ENCODE measurements around the gene VPS18. TPM values are rescaled to one million over a fixed set of nuclear protein-coding genes. Genes with fewer than 3 reads are reported as not detected.
"Not testable (repeated sequence)": the region's sequence is repeated elsewhere in the genome, so short reads cannot be mapped to it uniquely, and the experiment has no call there.

VPS18 gene
- total and polyA plus RNA-seq, 2 donors (not counting 1 experiment from before 2014, with no cell fraction given): 15.5 to 36.7 TPM

DNA sequence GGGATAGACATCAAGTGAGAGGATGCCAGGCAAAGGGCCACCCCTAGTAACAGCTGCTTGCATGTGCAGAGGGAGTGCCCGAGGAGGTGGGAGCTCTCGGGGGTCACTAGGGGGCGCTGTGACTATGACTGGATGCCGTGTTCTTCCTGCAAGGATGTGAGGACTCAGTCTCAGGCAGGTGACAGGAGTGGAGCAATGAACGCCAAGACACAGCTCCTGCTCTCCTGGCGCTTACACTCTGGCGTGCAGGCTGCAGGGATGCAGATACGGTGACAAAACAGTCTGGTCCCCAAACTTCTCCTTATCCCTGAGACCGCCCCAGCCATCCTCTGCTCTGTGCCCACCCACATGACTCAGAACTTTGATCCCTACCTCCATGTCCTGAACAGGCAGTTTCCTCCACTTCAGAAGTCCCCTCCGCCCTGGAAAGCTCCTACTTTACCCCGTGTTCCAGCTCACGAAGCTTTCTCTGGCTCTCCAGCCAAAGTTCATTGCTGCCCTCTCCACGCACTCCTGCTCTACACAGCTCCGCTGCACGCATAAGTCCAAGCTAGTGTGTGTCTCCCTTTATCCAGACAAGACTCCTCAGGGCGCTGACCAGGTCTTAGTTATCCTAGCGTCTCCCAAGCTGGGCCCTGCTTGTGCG is 34.9 kb upstream of the VPS18 start:
- Histone ChIP-seq H4K20me1 (ENCODE audit: control insufficient read depth, extremely low read depth, insufficient read depth, low read length) (no peaks in the 10 kb centered on the region), H3K27ac (ENCODE audit: insufficient read depth, low read length) (no peak overlapping the region), H3K4me2 (ENCODE audit: extremely low read depth, insufficient read depth, low read length) (no peak overlapping the region), H3K9me3 (ENCODE audit: control insufficient read depth, insufficient read depth, low read depth, low read length) (no peaks in the 10 kb centered on the region), H3K79me2 (ENCODE audit: control insufficient read depth, insufficient read depth, low read length) (no peaks in the 10 kb centered on the region), H3K4me3 (replicated peaks in 1 of 4; ENCODE audit: control extremely low read depth in 1 of 4, insufficient read depth in 1 of 4, low read depth in 3 of 4, low read length in 4 of 4) (no peak overlapping the region), H3K9ac (ENCODE audit: insufficient read depth, low read length) (no peak overlapping the region), H2AFZ (ENCODE audit: low read length) (no peak overlapping the region), H3K27me3 (ENCODE audit: control insufficient read depth, insufficient read depth, low read length) (no peaks in the 10 kb centered on the region), H3K36me3 (ENCODE audit: control insufficient read depth, insufficient read depth, low read length) (no peaks in the 10 kb centered on the region), H3K4me1 (ENCODE audit: control insufficient read depth, extremely low read depth, insufficient read depth, low read length) (no peaks in the 10 kb centered on the region)
- no peak for TF ChIP-seq EZH2 (IDR thresholded peaks at IDR 0.05; ENCODE audit: low read length, missing control alignments)
- TF ChIP-seq, protein P1, sequence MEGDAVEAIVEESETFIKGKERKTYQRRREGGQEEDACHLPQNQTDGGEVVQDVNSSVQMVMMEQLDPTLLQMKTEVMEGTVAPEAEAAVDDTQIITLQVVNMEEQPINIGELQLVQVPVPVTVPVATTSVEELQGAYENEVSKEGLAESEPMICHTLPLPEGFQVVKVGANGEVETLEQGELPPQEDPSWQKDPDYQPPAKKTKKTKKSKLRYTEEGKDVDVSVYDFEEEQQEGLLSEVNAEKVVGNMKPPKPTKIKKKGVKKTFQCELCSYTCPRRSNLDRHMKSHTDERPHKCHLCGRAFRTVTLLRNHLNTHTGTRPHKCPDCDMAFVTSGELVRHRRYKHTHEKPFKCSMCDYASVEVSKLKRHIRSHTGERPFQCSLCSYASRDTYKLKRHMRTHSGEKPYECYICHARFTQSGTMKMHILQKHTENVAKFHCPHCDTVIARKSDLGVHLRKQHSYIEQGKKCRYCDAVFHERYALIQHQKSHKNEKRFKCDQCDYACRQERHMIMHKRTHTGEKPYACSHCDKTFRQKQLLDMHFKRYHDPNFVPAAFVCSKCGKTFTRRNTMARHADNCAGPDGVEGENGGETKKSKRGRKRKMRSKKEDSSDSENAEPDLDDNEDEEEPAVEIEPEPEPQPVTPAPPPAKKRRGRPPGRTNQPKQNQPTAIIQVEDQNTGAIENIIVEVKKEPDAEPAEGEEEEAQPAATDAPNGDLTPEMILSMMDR (conservative IDR thresholded peaks at IDR 0.05 in 1 of 2, IDR thresholded peaks at IDR 0.05 in 1 of 2; ENCODE audit: low read depth in 1 of 2, low read length in 2 of 2): peak; percentile 59 to 86
- DNase-seq (ENCODE audit: low read depth in 2 of 2): peak; percentile 62 to 73

DNA sequence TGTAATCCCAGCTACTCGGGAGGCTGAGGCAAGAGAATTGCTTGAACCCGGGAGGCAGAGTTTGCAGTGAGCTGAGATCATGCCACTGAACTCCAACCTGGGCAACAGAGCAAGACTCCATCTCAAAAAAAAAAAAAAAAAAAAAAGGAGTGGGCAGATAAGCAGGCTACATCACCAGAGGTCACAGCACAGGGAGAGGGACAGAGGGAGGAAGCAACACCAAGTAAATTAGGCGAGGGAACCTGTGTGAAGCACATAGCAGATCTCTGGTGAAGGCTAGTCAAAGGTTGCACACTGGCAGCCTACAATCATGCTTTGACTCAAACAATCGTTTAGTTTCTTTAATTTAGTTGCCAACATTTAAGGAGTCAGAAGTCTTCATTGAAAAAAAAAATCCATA is 33.1 kb upstream of the VPS18 start:
- H3K27me3 ChIP-seq (ENCODE audit: control insufficient read depth, insufficient read depth, low read length); H3K4me1 ChIP-seq (ENCODE audit: control insufficient read depth, extremely low read depth, insufficient read depth, low read length); H3K4me2 ChIP-seq (ENCODE audit: extremely low read depth, insufficient read depth, low read length); H3K79me2 ChIP-seq (ENCODE audit: control insufficient read depth, insufficient read depth, low read length); H2AFZ ChIP-seq (ENCODE audit: low read length); H3K27ac ChIP-seq (ENCODE audit: insufficient read depth, low read length); H3K4me3 ChIP-seq (replicated peaks in 1 of 4; ENCODE audit: control extremely low read depth in 1 of 4, insufficient read depth in 1 of 4, low read depth in 3 of 4, low read length in 4 of 4); DNase-seq (ENCODE audit: low read depth in 2 of 2); H3K36me3 ChIP-seq (ENCODE audit: control insufficient read depth, insufficient read depth, low read length); H3K9ac ChIP-seq (ENCODE audit: insufficient read depth, low read length); H3K9me3 ChIP-seq (ENCODE audit: control insufficient read depth, insufficient read depth, low read depth, low read length); H4K20me1 ChIP-seq (ENCODE audit: control insufficient read depth, extremely low read depth, insufficient read depth, low read length): not testable (repeated sequence)

DNA sequence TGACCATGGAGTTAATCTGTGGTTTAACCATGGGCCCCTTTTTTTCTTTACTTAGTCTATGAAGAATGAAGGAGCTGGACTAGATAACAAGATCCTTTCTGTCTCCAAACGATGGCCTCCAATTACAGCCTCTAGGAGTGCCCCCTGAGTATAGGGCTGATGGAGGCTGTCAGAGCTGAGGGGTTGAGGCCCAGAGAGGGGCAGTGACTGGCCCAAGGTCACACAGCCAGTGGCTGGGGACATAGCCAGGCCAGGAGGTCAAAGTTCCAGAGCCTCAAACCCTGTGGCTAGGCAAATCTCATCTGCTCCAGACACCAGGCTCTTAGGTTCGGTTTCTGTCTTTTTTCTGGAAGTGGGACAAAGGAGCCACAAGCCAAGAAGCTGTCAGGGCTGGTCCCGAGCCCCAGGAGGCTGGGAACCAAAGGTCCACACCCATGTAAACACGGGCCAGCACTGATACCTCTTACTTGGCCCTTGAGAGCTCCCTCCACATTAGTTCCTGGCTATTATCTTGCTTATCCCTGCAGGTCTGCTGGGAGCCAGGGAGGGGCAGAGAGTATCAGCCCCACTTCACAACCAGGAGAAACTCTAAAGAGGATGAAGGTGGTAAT is 30.5 kb upstream of the VPS18 start:
- no peaks in the 10 kb centered on the region for H4K20me1 ChIP-seq (ENCODE audit: control insufficient read depth, extremely low read depth, insufficient read depth, low read length)
- no peak overlapping the region for H3K4me2 ChIP-seq (ENCODE audit: extremely low read depth, insufficient read depth, low read length)
- TF ChIP-seq, protein P1 (conservative IDR thresholded peaks at IDR 0.05 in 1 of 2, IDR thresholded peaks at IDR 0.05 in 1 of 2; ENCODE audit: low read depth in 1 of 2, low read length in 2 of 2): no peak
- no peak for TF ChIP-seq EZH2 (IDR thresholded peaks at IDR 0.05; ENCODE audit: low read length, missing control alignments)
- H3K79me2 ChIP-seq (ENCODE audit: control insufficient read depth, insufficient read depth, low read length): no peaks in the 10 kb centered on the region
- H3K4me3 ChIP-seq (replicated peaks in 1 of 4; ENCODE audit: control extremely low read depth in 1 of 4, insufficient read depth in 1 of 4, low read depth in 3 of 4, low read length in 4 of 4): no peak overlapping the region
- no peak overlapping the region for H3K27ac ChIP-seq (ENCODE audit: insufficient read depth, low read length)
- H3K27me3 ChIP-seq (ENCODE audit: control insufficient read depth, insufficient read depth, low read length): peaks cover 3% of the 10 kb centered on the region
- DNase-seq (ENCODE audit: low read depth in 2 of 2): no peak
- H3K9ac ChIP-seq (ENCODE audit: insufficient read depth, low read length): no peak overlapping the region
- no peak overlapping the region for H2AFZ ChIP-seq (ENCODE audit: low read length)
- H3K4me1 ChIP-seq (ENCODE audit: control insufficient read depth, extremely low read depth, insufficient read depth, low read length): no peaks in the 10 kb centered on the region
- H3K36me3 ChIP-seq (ENCODE audit: control insufficient read depth, insufficient read depth, low read length): no peaks in the 10 kb centered on the region
- H3K9me3 ChIP-seq (ENCODE audit: control insufficient read depth, insufficient read depth, low read depth, low read length): no peaks in the 10 kb centered on the region
